Transverse colon (tissue), 4 donors: ENCODE data around the gene P2RY2. TPM values are rescaled to one million over a fixed set of nuclear protein-coding genes. Genes with fewer than 3 reads are reported as not detected.

Source experiments
- DNase-seq: peaks from one replicate; pipeline ENCODE4 v3.0.0-alpha.2; 2019
- H3K27ac ChIP-seq, 4 donors: fragments of 200-600 bp; sonication (generic); 2 replicates each; pipeline ENCODE4 v1.5.1; 2016 to 2018; ENCODE audit warnings: inconsistent platforms in 4 of 4
- H3K27me3 ChIP-seq: fragments of 200-600 bp; sonication (generic); 2 replicates; pipeline ENCODE4 v1.5.1; 2017; ENCODE audit warnings: inconsistent platforms
- H3K36me3 ChIP-seq, 4 donors: fragments of 200-600 bp; sonication (generic); 2 replicates each; pipeline ENCODE4 v1.5.1; 2017 to 2019; ENCODE audit warnings: inconsistent platforms in 4 of 4
- H3K4me1 ChIP-seq, 4 donors: fragments of 200-600 bp; sonication (generic); 2 replicates each; pipeline ENCODE4 v1.5.1; 2017 to 2020; ENCODE audit warnings: inconsistent platforms in 4 of 4
- H3K4me3 ChIP-seq, 4 donors: fragments of 200-600 bp; sonication (generic); 1 replicate in 1 of 4; 2 replicates in 3 of 4; pipeline versions ENCODE4 v1.5.1 to v1.6.1; 2017 to 2019; ENCODE audit warnings: inconsistent platforms in 4 of 4
- H3K9me3 ChIP-seq, 2 donors: fragments of 200-600 bp; sonication (generic); 2 replicates each; pipeline ENCODE4 v1.5.1; 2017 to 2019; ENCODE audit warnings: inconsistent platforms in 2 of 2
- CTCF ChIP-seq, 5 experiments: fragments of 200-600 bp in 3 of 5; fragments of 450-650 bp in 2 of 5; sonication (generic) in 3 of 5; IDR thresholded peaks; 1 replicate in 2 of 5; 2 replicates in 3 of 5; pipeline ENCODE4 v1.5.1; 2016 to 2017; ENCODE audit warnings: antibody characterized with exemption in 5 of 5, inconsistent platforms in 3 of 5, mild to moderate bottlenecking in 2 of 5, moderate library complexity in 1 of 5
- EP300 ChIP-seq: sonication (generic); formaldehyde crosslinking; IDR thresholded peaks from one replicate; pipeline ENCODE4 v1.6.1; 2017; ENCODE audit warnings: antibody characterized with exemption, low read depth
- POLR2A ChIP-seq: fragments of 450-650 bp; IDR thresholded peaks from one replicate; pipeline ENCODE4 v1.6.1; 2016; ENCODE audit warnings: antibody characterized with exemption, mild to moderate bottlenecking, moderate library complexity
- POLR2AphosphoS5 ChIP-seq, 3 donors: sonication (generic); formaldehyde crosslinking; IDR thresholded peaks; one replicate each; pipeline ENCODE4 v1.6.1; 2016; ENCODE audit warnings: antibody characterized with exemption in 3 of 3
- WGBS, 2 donors: methylation state at CpG; one replicate each; pipeline ENCODE4 v1.1.5; 2018; ENCODE audit warnings: low coverage in 1 of 2; 5-methylcytosine and 5-hydroxymethylcytosine counted together
- in situ Hi-C, 4 donors: fragments of 200-750 bp; cut with MboI; loops; one replicate each; pipeline versions ENCODE4 v1.15.0 to v1.15.1; 2017; ENCODE audit warnings: low sequenced_read_pairs in 3 of 4, low pct_ligation_motif_present in 1 of 4, low pct_unique_long_range_greater_than_20kb in 1 of 4
- intact Hi-C: fragments of 100-400 bp; cut with DNase I; formaldehyde crosslinking; loops from one replicate; pipeline ENCODE4 v1.15.1; 2023; ENCODE audit warnings: low total_unique reads
- total RNA-seq, 4 donors: library from RNA; depleted of rRNA; stranded (reverse); fragments of >200 nt; gene quantifications; one replicate each; pipeline ENCODE4 v1.1.0, GENCODE V29; 2016

Gene P2RY2
- total RNA-seq, 4 donors from 2014 or later: 8.6 to 21.4 (median 12.6) TPM

DNA sequence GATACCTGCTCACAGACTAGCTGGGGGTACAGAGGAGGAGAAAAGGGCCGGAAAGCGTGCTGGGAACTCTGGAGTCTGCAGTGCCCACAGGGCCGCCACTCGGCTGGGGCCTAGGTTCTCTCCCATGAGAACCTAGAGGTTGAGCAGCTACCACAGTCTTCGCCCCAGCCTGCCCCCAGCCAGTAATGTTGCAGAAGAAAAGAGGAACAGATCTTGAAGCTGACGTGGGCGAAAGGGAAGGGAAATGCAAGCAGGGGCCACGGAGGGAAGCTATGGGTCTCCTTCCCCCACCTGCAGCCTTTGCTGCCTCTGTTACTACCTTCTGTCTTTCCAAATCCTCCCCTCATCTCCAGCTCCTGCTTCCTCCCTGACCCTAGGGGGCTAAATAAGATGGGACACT, 28.8 kb upstream of the P2RY2 start:
- Histone ChIP-seq H3K9me3 (no peaks in the 10 kb centered on the region), H3K4me1 (peaks cover 0 to 37% (median 7%) of the 10 kb centered on the region in 4 donors), H3K27ac (no peak overlapping the region), H3K27me3 (no peaks in the 10 kb centered on the region), H3K4me3 (no peak overlapping the region), H3K36me3 (no peaks in the 10 kb centered on the region)
- DNase-seq: peak; percentile 39
- intact Hi-C loops: loop anchor here (5.0 kb wide), 1 partner anchor 53 kb away; no protein-coding TSS in a partner anchor
- in situ Hi-C loops: loop anchor here in 3 of 4 donors (5.0 to 10.0 kb wide), 3 partner anchors 48 to 265 kb away; no protein-coding TSS in a partner anchor
- TF ChIP-seq EP300 (no peak), POLR2AphosphoS5 (IDR thresholded peaks at IDR 0.05) (no peak), POLR2A (no peak), CTCF (IDR thresholded peaks at IDR 0.05) (no peak)
- 56% methylated on average over 8 of the region's 8 CpGs; no CpG with 5 or more reads in 1 of the 2 donors for WGBS, 2 donors

DNA sequence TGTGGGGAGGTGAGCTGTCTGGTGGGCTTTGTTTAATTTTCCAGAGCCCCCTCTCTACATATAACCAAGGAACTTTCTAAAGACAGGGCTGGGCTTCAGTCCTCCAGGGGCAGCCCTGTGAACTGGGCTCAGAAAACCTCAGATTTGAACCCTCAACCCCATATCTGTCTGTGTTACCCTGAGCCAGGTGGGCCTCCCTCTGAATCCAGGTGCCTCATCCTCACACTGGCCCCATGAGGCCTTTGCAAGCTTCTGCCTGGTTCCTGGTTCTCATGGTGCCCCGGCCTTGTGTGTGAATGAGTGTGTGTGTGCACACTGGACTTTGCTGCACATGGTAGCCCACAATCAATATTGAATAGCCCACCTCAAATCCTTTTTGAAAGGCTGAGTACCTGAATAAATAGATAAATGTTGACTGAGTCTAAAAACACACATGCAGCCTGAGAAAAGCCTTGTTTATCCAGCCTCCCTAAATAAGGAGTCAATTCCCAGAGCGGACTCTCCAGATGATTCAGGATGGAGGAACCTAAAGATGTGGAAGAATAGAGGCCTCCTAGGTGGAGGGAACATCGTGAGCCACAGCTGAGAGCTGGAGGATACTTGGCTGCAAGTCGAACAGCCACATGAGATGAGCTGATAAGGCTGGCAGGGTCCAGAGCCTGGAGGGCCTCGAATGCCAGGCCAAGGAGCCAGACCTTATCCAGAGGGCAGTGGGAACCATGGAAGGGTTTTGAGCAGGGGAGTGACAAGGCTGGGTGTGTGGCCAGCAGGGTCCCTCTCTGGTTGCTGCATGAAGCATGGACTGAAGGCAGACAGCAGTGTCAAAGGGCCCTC, 28.1 kb upstream of the P2RY2 start:
- Histone ChIP-seq H3K4me3 (no peak overlapping the region), H3K36me3 (no peaks in the 10 kb centered on the region), H3K27me3 (no peaks in the 10 kb centered on the region), H3K4me1 (peaks cover 2 to 40% (median 10%) of the 10 kb centered on the region in 4 donors), H3K27ac (no peak overlapping the region), H3K9me3 (no peaks in the 10 kb centered on the region)
- intact Hi-C loops: loop anchor here (5.0 to 10.0 kb wide), 2 partner anchors 52 to 95 kb away; no protein-coding TSS in a partner anchor
- in situ Hi-C loops: loop anchor here in 3 of 4 donors (5.0 to 10.0 kb wide), 3 partner anchors 47 to 265 kb away; no protein-coding TSS in a partner anchor
- no peak for DNase-seq
- TF ChIP-seq EP300: no peak
- TF ChIP-seq CTCF (IDR thresholded peaks at IDR 0.05): no peak
- TF ChIP-seq POLR2A: no peak
- TF ChIP-seq POLR2AphosphoS5 (IDR thresholded peaks at IDR 0.05): no peak
- WGBS, 2 donors: 79 to 92% methylated on average over 2 to 5 of the region's 5 CpGs

- no peaks in the 10 kb centered on the region for H3K27me3 ChIP-seq
- no peak for DNase-seq
- no peaks in the 10 kb centered on the region for H3K36me3 ChIP-seq
- H3K4me1 ChIP-seq: peaks cover 5 to 43% (median 13%) of the 10 kb centered on the region in 4 donors
- H3K4me3 ChIP-seq: no peak overlapping the region
- TF ChIP-seq CTCF (IDR thresholded peaks at IDR 0.05) (no peak), EP300 (no peak), POLR2AphosphoS5 (IDR thresholded peaks at IDR 0.05) (no peak), POLR2A (no peak)
- no peak overlapping the region for H3K27ac ChIP-seq
- intact Hi-C loops: loop anchor here (10.0 kb wide), 1 partner anchor 94 kb away; no protein-coding TSS in a partner anchor
- in situ Hi-C loops: no loop called here
- 67 to 93% methylated on average over 1 to 3 of the region's 3 CpGs for WGBS, 2 donors
- H3K9me3 ChIP-seq: no peaks in the 10 kb centered on the region
These were observed 27.6 kb upstream of the P2RY2 start for GRCh38 chr11:73190557-73190885.

- TF ChIP-seq CTCF (IDR thresholded peaks at IDR 0.05) (no peak), EP300 (no peak), POLR2A (no peak), POLR2AphosphoS5 (IDR thresholded peaks at IDR 0.05) (no peak)
- Histone ChIP-seq H3K27ac (no peak overlapping the region), H3K27me3 (no peaks in the 10 kb centered on the region), H3K9me3 (no peaks in the 10 kb centered on the region), H3K36me3 (no peaks in the 10 kb centered on the region), H3K4me1 (peaks cover 6 to 45% (median 18%) of the 10 kb centered on the region in 4 donors), H3K4me3 (no peak overlapping the region)
- no peak for DNase-seq
- WGBS, 2 donors: 50 to 63% methylated on average over 1 to 6 of the region's 6 CpGs
- intact Hi-C loops: loop anchor here (10.0 kb wide), 1 partner anchor 94 kb away; no protein-coding TSS in a partner anchor
- in situ Hi-C loops: no loop called here
These were observed 26.9 kb upstream of the P2RY2 start for GRCh38 chr11:73191151-73191550.
